Duodenal mucosa (tissue), 2 donors: ENCODE results near the gene PRAMEF17.
"Not testable (repeated sequence)": the region's sequence is repeated elsewhere in the genome, so short reads cannot be mapped to it uniquely, and the experiment has no call there.

Source experiments
- H3K27ac ChIP-seq: one replicate; pipeline ENCODE4 v1.7.0; 2013; ENCODE audit warnings: low read depth, low read length
- H3K27me3 ChIP-seq, 2 donors: one replicate each; pipeline ENCODE4 v1.7.0; 2013; ENCODE audit warnings: low read length in 2 of 2, control low read depth in 1 of 2; ENCODE audit not compliant: insufficient read depth in 2 of 2, control insufficient read depth in 1 of 2
- H3K36me3 ChIP-seq, 2 donors: one replicate each; pipeline ENCODE4 v1.7.0; 2013; ENCODE audit warnings: low read length in 2 of 2, control low read depth in 1 of 2; ENCODE audit not compliant: insufficient read depth in 2 of 2, control insufficient read depth in 1 of 2
- H3K4me1 ChIP-seq, 2 donors: one replicate each; pipeline ENCODE4 v1.7.0; 2013; ENCODE audit warnings: low read length in 2 of 2, control low read depth in 1 of 2; ENCODE audit not compliant: insufficient read depth in 2 of 2, control insufficient read depth in 1 of 2
- H3K4me3 ChIP-seq, 2 donors: one replicate each; pipeline ENCODE4 v1.7.0; 2013; ENCODE audit warnings: low read length in 2 of 2, low read depth in 1 of 2
- H3K9ac ChIP-seq, 2 donors: one replicate each; pipeline ENCODE4 v1.7.0; 2013; ENCODE audit warnings: low read length in 2 of 2, low read depth in 1 of 2
- H3K9me3 ChIP-seq, 2 donors: one replicate each; pipeline ENCODE4 v1.7.0; 2013; ENCODE audit warnings: low read length in 2 of 2, control low read depth in 1 of 2; ENCODE audit not compliant: control insufficient read depth in 1 of 2

The PRAMEF17 gene

GRCh38 chr1:13378983-13379382 lies 10.4 kb upstream of the PRAMEF17 start:
- H3K36me3 ChIP-seq, H3K4me1 ChIP-seq, H3K27ac ChIP-seq, H3K4me3 ChIP-seq, H3K9ac ChIP-seq, H3K27me3 ChIP-seq, H3K9me3 ChIP-seq: not testable (repeated sequence)

GRCh38 chr1:13380380-13380779 lies 9.1 kb upstream of the PRAMEF17 start:
- not testable (repeated sequence) for H3K4me3 ChIP-seq, H3K27me3 ChIP-seq, H3K9ac ChIP-seq, H3K9me3 ChIP-seq, H3K27ac ChIP-seq, H3K4me1 ChIP-seq, H3K36me3 ChIP-seq

- not testable (repeated sequence) for H3K4me1 ChIP-seq
Observed at GRCh38 chr1:13393004-13393403, 3.6 kb downstream of the PRAMEF17 start.

GRCh38 chr1:13394761-13395160 lies 5.3 kb downstream of the PRAMEF17 start:
- not testable (repeated sequence) for H3K9ac ChIP-seq, H3K27me3 ChIP-seq, H3K36me3 ChIP-seq, H3K9me3 ChIP-seq, H3K27ac ChIP-seq, H3K4me3 ChIP-seq, H3K4me1 ChIP-seq

More at GRCh38 chr1:13393004-13393403, 3.6 kb downstream of the PRAMEF17 start:
- H3K9ac ChIP-seq, H3K9me3 ChIP-seq, H3K27ac ChIP-seq, H3K36me3 ChIP-seq, H3K4me3 ChIP-seq, H3K27me3 ChIP-seq: not testable (repeated sequence)

GRCh38 chr1:13395311-13395710 lies 5.9 kb downstream of the PRAMEF17 start:
- H3K27me3 ChIP-seq, H3K4me3 ChIP-seq, H3K27ac ChIP-seq, H3K9me3 ChIP-seq, H3K4me1 ChIP-seq, H3K36me3 ChIP-seq, H3K9ac ChIP-seq: not testable (repeated sequence)

GRCh38 chr1:13407811-13408210 lies 18.4 kb downstream of the PRAMEF17 start:
- peaks cover 0 to 6% of the 10 kb centered on the region in 2 donors for H3K9me3 ChIP-seq
- H3K4me3 ChIP-seq = no peak overlapping the region
- H3K9ac ChIP-seq = no peak overlapping the region
- H3K36me3 ChIP-seq = no peaks in the 10 kb centered on the region
- no peak overlapping the region for H3K27ac ChIP-seq
- H3K4me1 ChIP-seq = no peaks in the 10 kb centered on the region
- no peaks in the 10 kb centered on the region for H3K27me3 ChIP-seq

GRCh38 chr1:13410150-13410549 lies 20.7 kb downstream of the PRAMEF17 start, which contains the start of gene PRAMEF20:
Gene PRAMEF20 (plus strand): TSS chr1:13410450. CDS start chr1:13416355, 5,905 bp downstream.
- H3K4me3 ChIP-seq, H3K9ac ChIP-seq, H3K36me3 ChIP-seq, H3K27ac ChIP-seq, H3K9me3 ChIP-seq, H3K27me3 ChIP-seq, H3K4me1 ChIP-seq: not testable (repeated sequence)

- no peaks in the 10 kb centered on the region for H3K27me3 ChIP-seq
- no peak overlapping the region for H3K27ac ChIP-seq
- H3K36me3 ChIP-seq = no peaks in the 10 kb centered on the region
- no peak overlapping the region for H3K9ac ChIP-seq
- H3K4me3 ChIP-seq = no peak overlapping the region
- H3K9me3 ChIP-seq = no peaks in the 10 kb centered on the region
- no peaks in the 10 kb centered on the region for H3K4me1 ChIP-seq
Observed at GRCh38 chr1:13430495-13430894, 41.1 kb downstream of the PRAMEF17 start.

GRCh38 chr1:13432251-13432650 lies 42.8 kb downstream of the PRAMEF17 start:
- Histone ChIP-seq H3K36me3 (no peaks in the 10 kb centered on the region), H3K4me3 (no peak overlapping the region), H3K27me3 (no peaks in the 10 kb centered on the region), H3K9ac (no peak overlapping the region), H3K4me1 (no peaks in the 10 kb centered on the region), H3K9me3 (no peaks in the 10 kb centered on the region), H3K27ac (no peak overlapping the region)

- not testable (repeated sequence) for H3K9ac ChIP-seq, H3K27ac ChIP-seq, H3K27me3 ChIP-seq, H3K36me3 ChIP-seq, H3K4me1 ChIP-seq, H3K4me3 ChIP-seq, H3K9me3 ChIP-seq
Observed at GRCh38 chr1:13433694-13434358, 44.4 kb downstream of the PRAMEF17 start.

GRCh38 chr1:13435458-13435857 lies 46.0 kb downstream of the PRAMEF17 start:
- Histone ChIP-seq H3K27me3 (no peaks in the 10 kb centered on the region), H3K27ac (no peak overlapping the region), H3K4me1 (no peaks in the 10 kb centered on the region), H3K9me3 (no peaks in the 10 kb centered on the region), H3K4me3 (no peak overlapping the region), H3K36me3 (no peaks in the 10 kb centered on the region), H3K9ac (no peak overlapping the region)
